Fibroblast of villous mesenchyme (primary cell): Measurements from ENCODE around the gene RNF220. TPM values are rescaled to one million over a fixed set of nuclear protein-coding genes. Genes with fewer than 3 reads are reported as not detected.

ENCODE experiments used
- DNase-seq: peaks from one replicate; pipeline ENCODE4 v3.0.0-alpha.2; 2010; ENCODE audit warnings: low read depth
- H3K4me3 ChIP-seq: 2 replicates; pipeline ENCODE4 v1.5.1; 2011; ENCODE audit warnings: low read depth, mild to moderate bottlenecking, low read length
- CTCF ChIP-seq: IDR thresholded peaks from 2 replicates; pipeline ENCODE4 v1.5.1; 2012; ENCODE audit warnings: low read depth, mild to moderate bottlenecking, low read length; ENCODE audit not compliant: insufficient read depth
- total RNA-seq: library from RNA; depleted of rRNA; stranded (reverse); fragments of >200 nt; gene quantifications from 2 replicates; pipeline ENCODE4 v1.2.3, GENCODE V29; 2012

The RNF220 gene
- total RNA-seq, 1 donor, result 47.5 TPM

- H3K4me3 ChIP-seq, result no peak overlapping the region
- no peak for DNase-seq
- no peak for TF ChIP-seq CTCF
Observed at GRCh38 chr1:44454704-44455103, 49.6 kb downstream of the RNF220 start.

GRCh38 chr1:44460107-44460882, 55.2 kb downstream of the RNF220 start:
- DNase-seq, result no peak
- no peak overlapping the region for H3K4me3 ChIP-seq
- TF ChIP-seq CTCF, result no peak

- DNase-seq, result no peak
- no peak for TF ChIP-seq CTCF
- no peak overlapping the region for H3K4me3 ChIP-seq
Observed at GRCh38 chr1:44464361-44464760, 59.3 kb downstream of the RNF220 start.

DNA sequence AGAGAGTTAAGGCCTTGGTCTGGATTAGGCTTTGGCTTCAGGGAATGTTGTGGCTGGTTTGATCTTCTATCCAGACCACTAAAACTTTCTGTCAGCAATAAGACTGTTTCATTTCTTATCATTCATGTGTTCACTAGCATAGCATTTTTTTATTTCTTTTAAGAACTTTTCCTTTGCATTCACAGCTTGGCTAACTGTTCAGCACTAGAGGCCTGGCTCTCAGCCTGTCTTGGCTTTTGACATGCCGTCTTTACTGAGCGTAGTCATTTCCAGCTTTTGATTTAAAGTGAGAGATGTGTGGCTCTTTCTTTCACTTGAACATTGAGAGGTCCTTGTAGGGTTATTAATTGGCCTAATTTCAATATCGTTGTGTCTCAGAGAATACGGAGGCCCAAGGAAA, 62.5 kb downstream of the RNF220 start:
- no peak for DNase-seq
- no peak for TF ChIP-seq CTCF
- H3K4me3 ChIP-seq, result no peak overlapping the region

GRCh38 chr1:44471911-44472453, 66.9 kb downstream of the RNF220 start:
- TF ChIP-seq CTCF, result no peak
- DNase-seq, result no peak
- no peak overlapping the region for H3K4me3 ChIP-seq

- TF ChIP-seq CTCF, result no peak
- DNase-seq, result peak; percentile 21
- H3K4me3 ChIP-seq, result no peak overlapping the region
Observed at GRCh38 chr1:44472620-44473525, 67.8 kb downstream of the RNF220 start.
